ENCODE results near the gene BPIFB3.

BPIFB3 gene

DNA sequence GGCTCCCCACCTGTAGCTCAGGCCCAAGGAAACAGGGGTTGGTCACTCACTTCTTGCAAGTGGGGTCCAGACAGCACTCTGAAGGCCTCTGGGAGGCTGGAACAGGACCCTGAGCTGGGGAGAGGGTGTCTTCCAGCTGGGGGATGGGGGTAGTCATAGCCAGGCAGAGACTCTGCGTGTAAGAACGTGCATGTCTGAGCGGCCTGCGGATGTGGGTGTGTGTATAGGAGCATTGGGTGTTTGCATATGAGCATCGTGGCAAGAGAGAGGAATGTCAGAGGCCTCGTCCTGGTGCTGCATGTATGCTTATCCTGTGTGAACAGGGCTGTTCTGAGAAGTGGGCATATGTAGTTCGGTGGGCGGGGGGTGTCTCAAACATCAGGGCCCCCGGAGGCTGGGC is 12.1 kb downstream of the BPIFB3 start:
- DNase-seq = no peak

DNA sequence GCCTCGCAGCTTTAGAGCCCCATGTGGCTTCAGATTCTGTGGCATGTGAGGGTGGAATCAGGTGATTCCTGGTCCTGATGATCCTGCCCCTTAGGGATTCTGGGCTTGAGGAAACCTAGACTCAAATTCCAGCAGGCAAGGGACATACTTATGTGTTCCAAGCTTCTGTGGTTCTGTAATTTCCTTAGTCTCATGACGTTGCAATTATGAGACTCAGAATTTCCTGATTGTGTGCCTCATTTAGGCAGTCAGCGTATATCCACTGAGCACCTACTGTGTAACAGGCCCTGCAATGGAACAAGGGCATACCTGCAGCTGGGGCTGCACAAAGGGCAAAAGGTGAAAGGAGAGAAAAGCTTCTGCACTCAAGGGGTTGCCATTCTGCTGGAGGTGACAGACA is 14.1 kb downstream of the BPIFB3 start:
- no peak for DNase-seq

DNA sequence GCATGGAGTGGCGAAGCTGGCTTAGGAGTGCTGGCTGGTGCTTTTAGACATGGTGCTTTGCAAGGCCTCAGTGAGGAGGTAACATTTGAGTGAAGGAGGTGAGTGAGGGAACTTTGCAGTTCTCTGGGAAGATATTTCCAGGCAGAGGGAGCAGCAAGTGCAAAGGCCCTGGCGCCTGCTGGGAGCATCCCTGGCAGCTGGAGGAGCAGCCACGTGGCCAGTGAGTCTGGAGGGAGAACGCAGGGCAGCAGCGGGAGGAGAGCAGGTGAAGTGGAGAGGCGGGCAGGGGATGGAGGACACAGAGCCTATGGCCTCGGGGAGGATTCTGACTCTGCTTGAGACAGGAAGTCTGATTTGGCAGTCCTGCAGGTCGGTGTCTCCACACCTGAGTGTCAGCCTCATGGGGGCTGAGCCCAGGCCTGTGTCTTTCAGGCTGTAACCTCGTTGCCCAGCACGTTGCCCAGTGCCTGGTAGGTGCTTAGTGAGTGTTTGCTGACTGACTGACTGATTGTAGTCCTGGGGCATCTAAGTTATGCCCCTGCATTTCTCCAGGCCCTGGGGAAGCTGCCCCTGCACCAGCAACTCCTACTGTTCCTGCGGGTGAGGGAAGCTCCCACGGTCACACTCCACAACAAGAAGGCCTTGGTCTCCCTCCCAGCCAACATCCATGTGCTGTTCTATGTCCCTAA is 14.7 kb downstream of the BPIFB3 start:
- no peak for DNase-seq

DNA sequence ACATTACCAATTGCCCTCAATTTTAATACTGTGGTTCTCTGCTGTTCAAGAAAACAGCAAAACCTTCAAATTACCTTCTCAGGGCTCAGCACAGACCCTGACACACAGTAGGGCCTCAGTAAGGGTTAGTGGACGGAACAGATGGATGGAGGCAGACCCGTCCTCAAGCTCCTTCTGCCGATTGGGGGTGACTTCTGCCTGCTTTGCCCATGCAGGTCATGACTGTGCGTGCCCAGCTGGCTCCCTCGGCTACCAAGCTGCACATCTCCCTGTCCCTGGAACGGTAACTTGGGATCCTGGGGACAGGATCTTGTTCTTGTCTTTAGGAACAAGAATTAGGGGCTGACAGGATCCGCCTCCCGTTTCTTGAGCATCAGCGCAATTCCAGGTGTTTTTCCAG is 16.0 kb downstream of the BPIFB3 start:
- no peak for DNase-seq

DNA sequence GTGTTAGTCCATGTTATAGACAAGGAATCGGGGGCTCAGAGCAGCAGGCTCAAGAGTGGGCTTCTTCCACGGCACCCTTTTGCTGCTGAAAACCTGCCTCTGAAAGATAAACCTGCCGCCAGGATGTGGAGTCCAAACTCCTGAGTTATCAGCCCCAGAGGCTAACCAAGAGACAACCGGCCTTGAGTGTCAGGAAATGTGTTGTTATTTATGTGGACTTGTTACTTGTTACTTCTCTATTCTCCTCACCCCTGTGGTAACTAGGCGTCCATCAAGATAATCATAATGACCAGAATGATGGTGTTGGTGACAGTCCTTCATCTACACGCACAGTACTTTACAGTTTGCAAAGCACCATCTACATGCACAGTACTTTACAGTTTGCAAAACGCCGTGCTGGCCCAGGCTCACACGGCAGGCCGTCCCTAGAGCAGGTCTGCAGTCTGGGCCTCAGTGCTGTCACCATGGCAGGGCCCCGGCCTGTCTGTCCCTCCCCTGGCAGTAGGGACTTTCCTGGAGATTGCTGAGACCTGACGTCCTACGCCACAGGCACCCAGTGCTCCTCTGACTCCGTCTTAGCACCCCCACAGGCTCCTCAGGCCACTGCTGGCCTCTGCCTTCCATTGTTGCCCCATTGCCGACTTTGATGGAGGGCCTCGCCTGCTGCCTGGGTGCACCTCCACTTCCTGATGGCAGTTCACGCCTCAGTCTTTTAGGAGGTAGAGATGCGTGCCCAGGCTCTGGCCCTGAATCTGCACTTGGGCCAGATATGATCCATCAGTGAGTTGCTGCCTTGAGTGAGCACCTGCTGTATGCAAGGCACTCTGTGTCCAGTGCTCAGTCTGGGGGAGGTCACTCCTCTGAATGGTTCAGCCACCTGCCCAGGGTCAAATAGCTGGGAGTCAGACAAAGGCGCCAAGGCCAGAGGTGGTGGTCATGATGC is 16.7 kb downstream of the BPIFB3 start:
- peak; percentile 25 for DNase-seq

DNA sequence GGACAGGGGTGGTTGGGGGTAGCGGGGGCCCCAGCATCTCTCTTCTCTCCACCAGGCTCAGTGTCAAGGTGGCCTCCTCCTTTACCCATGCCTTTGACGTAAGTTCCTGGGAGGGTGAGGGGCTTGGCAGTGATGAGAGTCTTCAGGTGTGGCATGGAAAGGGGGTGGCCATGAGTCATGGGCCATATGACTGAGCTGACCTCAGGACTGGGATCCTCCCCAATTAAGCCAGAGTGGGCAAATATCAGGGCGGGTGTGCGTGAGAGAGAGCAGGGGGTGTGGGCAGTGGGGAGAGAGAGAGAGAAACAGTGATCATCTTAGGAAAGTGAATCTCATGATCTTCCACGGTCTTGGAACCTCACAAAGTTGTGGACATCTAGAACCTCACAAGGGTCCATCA is 17.5 kb downstream of the BPIFB3 start:
- no peak for DNase-seq

DNA sequence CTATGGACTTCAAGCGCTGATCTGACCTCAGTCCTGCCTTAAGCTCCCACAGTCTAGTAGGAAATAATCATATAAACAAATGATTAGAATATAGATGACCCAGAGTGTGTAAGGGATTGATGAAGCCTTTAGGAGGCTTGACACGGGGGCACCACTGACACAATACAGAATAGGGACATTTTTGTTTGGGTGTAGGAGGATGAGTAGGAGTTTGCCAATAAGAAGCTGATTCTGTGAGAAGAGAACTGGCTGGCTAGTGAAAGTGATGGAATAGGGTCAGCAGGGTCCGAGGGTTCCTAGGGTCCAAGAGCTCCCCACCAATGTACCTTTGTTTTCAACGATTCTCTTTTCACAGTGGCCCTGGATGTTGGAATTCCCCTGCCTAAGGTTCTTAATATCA is 18.7 kb downstream of the BPIFB3 start:
- DNase-seq = no peak

DNA sequence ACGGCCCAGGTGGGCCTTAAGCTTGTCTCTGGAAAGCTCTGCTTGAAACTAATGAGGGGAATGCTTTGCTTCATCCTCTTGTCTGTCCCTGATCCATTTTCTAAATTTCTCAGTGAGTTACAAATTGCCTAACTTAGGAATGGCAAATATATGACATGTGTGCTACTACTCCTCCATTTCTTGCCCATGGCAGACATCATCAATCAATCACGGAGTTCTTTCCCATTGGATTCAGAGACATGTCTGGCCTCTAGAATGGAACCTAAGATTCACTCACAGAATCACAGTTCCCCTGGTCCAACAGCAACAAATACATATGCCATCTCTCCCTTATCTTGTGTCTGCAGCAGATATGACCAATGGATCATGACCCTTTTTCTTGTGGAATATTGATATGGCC is 19.1 kb downstream of the BPIFB3 start:
- no peak for DNase-seq

DNA sequence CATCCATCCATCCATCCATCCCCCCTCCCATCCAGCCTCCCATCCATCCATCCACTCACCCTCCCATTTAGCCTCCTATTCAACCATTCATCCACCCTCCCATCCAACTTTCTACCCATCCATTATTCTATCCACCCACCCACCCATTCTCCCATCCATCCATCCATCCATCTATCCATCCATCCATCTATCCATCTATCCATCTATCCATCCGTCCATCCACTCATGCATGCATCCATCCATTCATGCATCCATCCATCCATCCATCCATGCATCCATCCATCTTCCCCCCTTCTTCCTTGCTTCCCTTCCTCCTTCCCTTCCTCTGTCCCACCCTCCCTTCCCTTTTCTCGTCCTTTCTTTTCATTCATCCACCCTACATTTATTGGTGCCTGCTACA is 21.0 kb downstream of the BPIFB3 start:
- no peak for DNase-seq

DNA sequence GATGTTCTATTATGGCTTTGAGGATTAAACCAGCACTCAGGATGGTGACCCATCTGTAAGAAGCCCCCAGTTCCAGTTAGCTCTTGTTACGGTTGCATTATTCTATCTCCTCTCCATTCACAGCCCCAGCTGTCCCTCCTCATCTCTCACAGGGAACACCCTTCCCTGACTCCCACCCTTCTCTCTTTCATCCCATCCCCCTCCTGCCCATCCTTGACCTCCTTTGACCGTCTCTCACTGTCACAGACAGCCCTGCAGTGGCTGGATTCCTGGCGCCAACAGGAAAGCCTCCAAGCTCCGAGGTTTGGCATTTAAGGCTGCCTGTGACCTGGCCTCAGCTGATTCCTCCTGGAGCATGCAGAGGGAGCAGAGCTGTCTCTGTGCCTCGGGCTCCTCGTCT is 21.6 kb downstream of the BPIFB3 start:
- DNase-seq = no peak

DNA sequence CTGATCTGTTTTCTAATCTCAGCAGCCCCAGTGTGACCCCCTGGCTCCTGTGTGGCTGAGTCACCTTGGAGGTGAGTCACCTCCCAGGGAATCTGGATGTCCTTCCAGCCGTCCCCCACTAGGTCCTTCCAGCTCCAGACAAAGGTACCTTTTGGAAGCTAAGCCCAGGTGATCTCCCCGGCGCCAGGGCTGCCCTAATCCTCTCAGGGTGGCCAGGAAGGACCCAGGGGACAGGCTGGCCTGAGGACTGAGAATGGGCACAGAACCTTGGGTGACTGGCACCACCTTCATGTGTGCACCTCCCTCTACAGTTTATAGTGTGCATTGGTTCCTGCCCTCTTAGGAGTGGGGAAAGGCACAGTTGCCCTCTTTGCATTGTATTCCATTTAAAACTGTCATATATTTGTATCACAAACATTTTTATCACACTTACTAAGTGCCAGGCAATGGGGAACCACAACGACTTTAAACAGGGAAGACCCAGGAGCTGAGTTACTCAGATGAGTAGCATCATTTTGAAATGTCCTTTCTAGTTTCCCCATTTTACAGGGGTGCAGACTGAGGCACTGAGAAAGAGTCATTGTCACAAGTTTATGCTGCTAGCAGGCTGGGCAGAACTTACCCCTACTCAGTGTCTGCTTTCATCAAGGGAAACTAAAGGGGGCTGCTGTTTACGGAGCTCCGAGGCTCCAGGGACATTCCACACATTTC is 23.1 kb downstream of the BPIFB3 start:
- DNase-seq = no peak

DNA sequence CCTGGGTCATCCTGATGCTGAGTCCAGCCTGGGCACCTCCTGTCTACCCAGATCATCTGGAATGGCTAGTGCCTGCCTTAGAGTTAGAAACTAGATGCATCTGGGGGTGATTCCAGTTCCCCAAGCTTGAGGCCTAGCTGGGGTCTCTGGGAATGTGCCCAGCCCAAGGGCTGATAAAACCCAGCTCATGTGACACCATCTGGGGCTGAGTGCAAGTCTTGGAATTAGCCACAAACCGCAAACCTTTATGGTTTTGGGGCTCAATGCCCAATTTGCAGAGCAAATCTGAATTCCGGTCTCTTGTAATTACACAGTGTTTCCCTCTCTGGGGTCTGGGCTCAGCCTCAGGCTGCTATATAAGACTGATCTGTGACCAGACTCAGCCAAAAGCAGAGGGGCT is 25.6 kb downstream of the BPIFB3 start, which contains the start of gene BPIFB4:
BPIFB4 (plus strand) TSS at position 385 of the 400 bp plus-strand sequence. CDS start 1,884 bp downstream, outside the sequence.
- no peak for DNase-seq

DNA sequence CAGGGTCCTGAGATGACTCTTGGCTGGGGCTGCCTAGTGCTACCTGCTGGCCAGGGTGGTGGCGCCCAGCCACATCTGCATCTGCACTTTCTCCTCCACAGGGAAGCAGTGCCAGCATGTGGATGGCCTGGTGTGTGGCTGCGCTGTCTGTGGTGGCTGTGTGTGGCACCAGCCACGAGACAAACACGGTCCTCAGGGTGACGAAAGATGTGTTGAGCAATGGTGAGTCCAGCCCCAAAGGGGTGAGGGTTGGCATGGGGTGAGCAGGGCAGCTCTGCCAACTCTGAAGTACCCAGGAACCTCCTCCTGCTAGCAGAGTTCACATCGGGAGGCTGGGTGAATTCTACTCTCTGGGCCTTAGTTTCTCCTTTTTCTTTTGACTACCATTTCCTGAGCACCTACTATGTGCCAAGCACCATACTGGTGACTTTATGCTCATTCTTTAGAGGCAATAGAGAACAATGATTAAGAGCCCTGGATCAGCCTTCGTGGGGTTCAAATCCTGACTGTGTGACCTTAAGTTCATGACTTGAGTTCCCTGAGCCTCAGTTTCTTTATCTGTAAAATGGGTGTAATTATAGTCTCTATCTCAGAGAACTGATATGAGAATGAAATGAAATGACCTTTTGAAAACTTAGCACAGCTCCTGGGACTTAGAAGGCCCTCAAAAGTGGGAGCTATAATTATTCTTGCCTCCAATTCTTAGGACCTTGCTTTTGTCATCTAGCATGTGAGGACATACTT is 27.9 kb downstream of the BPIFB3 start:
- DNase-seq = no peak

DNA sequence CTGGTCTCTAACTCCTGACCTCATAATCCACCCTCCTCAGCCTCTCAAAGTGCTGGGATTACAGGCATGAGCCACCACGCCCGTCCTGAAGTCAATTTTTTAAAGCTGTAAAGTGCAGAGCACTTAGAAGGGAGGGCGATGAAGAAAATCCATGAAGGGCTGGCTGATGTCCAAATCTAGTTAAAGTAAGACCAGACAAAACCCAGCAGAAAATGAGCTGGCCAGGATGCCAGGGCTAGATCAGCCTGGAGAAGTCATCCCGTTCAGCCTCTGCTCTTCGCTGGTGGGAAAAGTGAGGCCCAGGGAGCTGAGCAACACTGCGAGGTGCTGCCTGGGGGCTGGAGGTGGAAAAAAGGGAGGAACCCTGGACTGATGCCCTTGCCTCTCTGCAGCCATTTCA is 28.8 kb downstream of the BPIFB3 start:
- no peak for DNase-seq

DNA sequence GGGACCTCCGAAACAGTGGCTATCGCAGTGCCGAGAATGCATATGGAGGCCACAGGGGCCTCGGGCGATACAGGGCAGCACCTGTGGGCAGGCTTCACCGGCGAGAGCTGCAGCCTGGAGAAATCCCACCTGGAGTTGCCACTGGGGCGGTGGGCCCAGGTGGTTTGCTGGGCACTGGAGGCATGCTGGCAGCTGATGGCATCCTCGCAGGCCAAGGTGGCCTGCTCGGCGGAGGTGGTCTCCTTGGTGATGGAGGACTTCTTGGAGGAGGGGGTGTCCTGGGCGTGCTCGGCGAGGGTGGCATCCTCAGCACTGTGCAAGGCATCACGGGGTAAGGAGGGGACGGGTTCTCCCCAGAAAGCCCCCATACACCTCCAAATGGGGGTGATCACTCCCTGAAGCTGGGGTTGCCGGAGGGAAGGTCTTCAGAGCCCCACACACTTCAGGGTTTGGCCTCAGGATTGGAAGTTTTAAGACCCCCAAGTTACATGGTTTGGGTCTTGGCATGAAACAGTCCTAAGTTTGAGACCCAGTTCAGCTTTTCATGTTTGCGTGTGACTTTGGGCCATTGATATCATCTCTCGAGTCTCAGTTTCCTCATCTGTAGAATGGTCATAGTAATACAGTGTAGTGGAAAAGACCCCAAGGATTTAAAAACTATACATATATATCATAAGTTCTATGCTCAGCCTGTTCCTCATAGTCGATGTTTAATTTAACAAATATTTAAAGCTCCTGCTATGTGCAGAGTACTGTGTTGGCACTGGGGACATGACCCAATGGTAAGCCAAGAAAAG is 30.0 kb downstream of the BPIFB3 start:
- DNase-seq = no peak

DNA sequence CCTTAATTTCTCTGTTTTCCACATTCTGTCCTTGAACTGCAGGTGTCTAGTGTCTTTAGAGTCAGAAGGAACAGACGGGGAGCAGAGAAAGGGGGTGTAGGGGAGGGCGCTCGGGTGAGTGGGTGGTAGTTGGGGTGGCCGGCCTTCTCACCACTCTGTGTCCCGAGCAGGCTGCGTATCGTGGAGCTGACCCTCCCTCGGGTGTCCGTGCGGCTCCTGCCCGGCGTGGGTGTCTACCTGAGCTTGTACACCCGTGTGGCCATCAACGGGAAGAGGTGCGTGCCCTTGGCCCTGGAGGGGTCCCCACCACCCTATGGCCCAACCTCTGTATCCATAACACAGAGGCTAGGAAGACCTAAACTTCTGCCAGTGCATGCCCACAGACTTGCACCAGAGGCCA is 31.0 kb downstream of the BPIFB3 start:
- no peak for DNase-seq

DNA sequence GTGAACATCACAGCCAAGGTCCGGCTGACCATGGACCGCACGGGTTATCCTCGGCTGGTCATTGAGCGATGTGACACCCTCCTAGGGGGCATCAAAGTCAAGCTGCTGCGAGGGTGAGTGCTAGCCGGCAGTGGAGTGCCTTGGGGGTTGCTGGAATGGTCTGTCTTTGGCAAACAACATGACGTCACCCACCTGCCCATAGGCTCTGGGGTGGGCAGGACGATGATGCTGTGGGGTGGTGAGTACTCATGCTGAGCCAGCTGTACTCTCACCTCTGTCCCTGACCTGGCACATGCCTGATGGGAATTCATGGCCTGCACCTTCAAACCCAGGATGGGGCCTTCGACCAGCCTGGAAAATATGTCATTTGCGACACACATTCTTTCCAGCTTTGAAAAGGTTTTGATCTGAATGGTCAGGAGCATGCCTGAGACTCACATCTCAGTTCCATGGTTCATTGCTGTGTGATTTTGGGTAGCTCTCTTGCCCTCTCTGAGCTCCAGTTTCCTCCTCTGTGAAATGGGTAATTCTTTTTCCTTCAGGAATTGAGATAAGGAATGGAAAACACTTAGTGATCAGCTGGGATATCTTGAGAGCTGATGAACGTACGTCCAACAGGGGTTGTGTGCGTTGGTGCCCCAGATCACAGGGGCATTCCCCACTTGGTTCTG is 32.5 kb downstream of the BPIFB3 start:
- no peak for DNase-seq

DNA sequence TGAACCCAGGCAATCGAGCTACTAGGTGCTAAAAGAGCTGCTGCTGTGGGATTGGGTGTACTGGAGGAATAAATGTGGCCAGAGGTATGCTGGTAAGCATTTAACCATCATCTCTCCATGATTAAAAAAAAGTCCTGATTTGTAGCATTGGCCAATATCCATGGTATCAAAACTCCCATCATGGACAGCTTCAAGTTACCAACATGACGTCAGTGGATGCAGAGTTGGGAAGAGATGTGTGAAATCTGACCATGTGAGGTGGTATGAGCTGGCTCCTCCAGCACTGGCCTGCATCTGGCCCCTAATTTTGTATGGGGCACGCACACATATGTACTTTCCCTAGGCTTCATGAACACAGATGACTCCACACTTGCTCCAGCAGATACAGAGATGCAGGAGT is 37.4 kb downstream of the BPIFB3 start:
- no peak for DNase-seq

DNA sequence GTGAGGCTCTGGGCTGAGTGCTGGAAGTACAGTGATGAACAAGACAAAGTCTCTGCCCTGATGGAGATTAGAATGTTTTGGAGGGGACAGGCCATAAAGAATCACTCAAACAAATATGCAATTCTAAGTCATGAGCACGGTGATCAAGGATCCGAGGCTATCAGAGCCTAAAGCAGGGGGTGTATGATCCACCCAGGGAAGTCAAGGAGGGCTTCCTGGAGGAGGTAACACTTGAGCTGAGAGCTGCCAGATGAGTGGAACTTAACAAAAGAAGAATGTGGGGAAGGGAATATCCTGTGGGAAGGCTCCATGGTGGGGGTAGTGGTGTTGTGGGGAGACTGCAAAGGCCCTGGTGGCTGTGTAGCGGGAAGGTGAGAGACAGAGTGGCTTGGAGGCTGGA is 38.0 kb downstream of the BPIFB3 start:
- no peak for DNase-seq

DNA sequence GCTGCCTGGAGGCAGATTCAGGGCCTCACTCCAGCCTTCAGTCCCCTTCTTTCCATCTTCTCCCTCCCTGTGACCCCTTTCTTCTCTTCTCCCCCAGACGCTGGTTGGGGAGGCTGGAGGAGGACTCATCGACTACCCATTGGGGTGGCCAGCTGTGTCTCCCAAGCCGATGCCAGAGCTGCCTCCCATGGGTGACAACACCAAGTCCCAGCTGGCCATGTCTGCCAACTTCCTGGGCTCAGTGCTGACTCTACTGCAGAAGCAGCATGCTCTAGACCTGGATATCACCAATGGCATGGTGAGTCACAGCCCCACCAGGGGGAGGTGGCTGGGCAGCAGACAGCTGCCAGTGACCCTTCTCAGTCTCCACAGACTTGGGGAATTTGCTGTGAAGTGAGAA is 38.7 kb downstream of the BPIFB3 start:
- no peak for DNase-seq

DNA sequence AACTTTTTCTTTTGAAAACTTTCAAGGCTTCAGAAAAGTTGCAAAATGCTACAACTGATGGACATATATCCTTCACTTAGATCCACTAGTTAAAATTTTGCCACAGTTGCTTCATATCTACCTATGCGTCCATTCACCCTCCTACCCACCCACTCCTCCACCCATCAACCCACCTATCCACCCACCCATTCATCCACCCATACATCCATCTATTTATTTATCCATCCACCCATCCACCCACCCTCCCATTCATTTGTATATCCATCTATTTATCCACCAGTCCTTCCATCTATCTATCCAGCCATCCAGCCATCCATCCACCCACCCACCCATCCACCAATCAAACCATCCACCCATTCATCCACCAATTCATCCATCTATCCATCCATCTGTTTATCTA is 39.4 kb downstream of the BPIFB3 start:
- DNase-seq = no peak

Measured in hematopoietic multipotent progenitor cell treated with erythropoietin and hydrocortisone succinate and interleukin-3 and kit ligand, for 8 days (in vitro differentiated cells).